CD4-positive, alpha-beta T cell (primary cell): ENCODE measurements around the gene COL3A1. TPM values are rescaled to one million over a fixed set of nuclear protein-coding genes. Genes with fewer than 3 reads are reported as not detected.

ENCODE experiments used
- ATAC-seq: fragments of 200-7000 bp; cut with Tn5 transposase; one replicate; pipeline ENCODE4 v1.10.0; 2022; ENCODE audit warnings: mild to moderate bottlenecking; ENCODE audit not compliant: poor library complexity
- CTCF ChIA-PET: fragments of 350-600 bp; sonication (Branson Sonifier 250); formaldehyde crosslinking; loops from one replicate; lab custom pipeline; 2021; ENCODE audit warnings: antibody characterized with exemption, inconsistent platforms; lab: Charles Lee
- POLR2A ChIA-PET: fragments of 350-600 bp; sonication (Branson Sonifier 250); formaldehyde crosslinking; loops from one replicate; lab custom pipeline; 2021; ENCODE audit warnings: antibody characterized with exemption, inconsistent platforms; lab: Charles Lee
- DNase-seq, 14 experiments: peaks; one replicate each; pipeline ENCODE4 v3.0.0-alpha.2; 2013 to 2020; ENCODE audit warnings: mixed read lengths in 2 of 14
- H3K27ac ChIP-seq, 2 donors: one replicate each; pipeline versions ENCODE4 v1.5.1 to v1.7.0; 2013; ENCODE audit warnings: low read length in 2 of 2, low read depth in 1 of 2, mild to moderate bottlenecking in 1 of 2
- H3K27me3 ChIP-seq, 2 experiments: 1 replicate in 1 of 2; 2 replicates in 1 of 2; pipeline versions ENCODE4 v1.6.1 to v1.7.0; 2013; ENCODE audit warnings: low read length in 2 of 2, control low read depth in 1 of 2, mild to moderate bottlenecking in 1 of 2, moderate library complexity in 1 of 2; ENCODE audit not compliant: insufficient read depth in 2 of 2, control insufficient read depth in 1 of 2
- H3K36me3 ChIP-seq: one replicate; pipeline ENCODE4 v1.6.1; 2013; ENCODE audit warnings: low read length, control low read depth; ENCODE audit not compliant: insufficient read depth
- H3K4me1 ChIP-seq: one replicate; pipeline ENCODE4 v1.6.1; 2013; ENCODE audit warnings: low read length, control low read depth; ENCODE audit not compliant: insufficient read depth
- H3K4me3 ChIP-seq: one replicate; pipeline ENCODE4 v1.5.1; 2013; ENCODE audit warnings: mild to moderate bottlenecking, low read length, moderate library complexity
- H3K9me3 ChIP-seq, 2 experiments: 1 replicate in 1 of 2; 2 replicates in 1 of 2; pipeline versions ENCODE4 v1.6.1 to v1.7.0; 2013; ENCODE audit warnings: low read length in 2 of 2, mild to moderate bottlenecking in 2 of 2, control low read depth in 1 of 2, moderate library complexity in 1 of 2; ENCODE audit not compliant: control insufficient read depth in 1 of 2, insufficient read depth in 1 of 2
- H3K27ac Mint-ChIP-seq: one replicate; pipeline ENCODE4 v1.8.0; 2020; ENCODE audit warnings: mixed read lengths
- H3K27me3 Mint-ChIP-seq: one replicate; pipeline ENCODE4 v1.8.0; 2021; ENCODE audit warnings: mixed read lengths
- H3K36me3 Mint-ChIP-seq: one replicate; pipeline ENCODE4 v1.8.0; 2021; ENCODE audit warnings: low read depth, mixed read lengths
- H3K4me1 Mint-ChIP-seq: one replicate; pipeline ENCODE4 v1.8.0; 2021; ENCODE audit warnings: low read depth, mixed read lengths
- H3K4me3 Mint-ChIP-seq: one replicate; pipeline ENCODE4 v1.8.0; 2020; ENCODE audit warnings: mild to moderate bottlenecking, mixed read lengths
- H3K9me3 Mint-ChIP-seq: one replicate; pipeline ENCODE4 v1.8.0; 2020; ENCODE audit warnings: mixed read lengths
- CTCF ChIP-seq: fragments of 200-600 bp; IDR thresholded peaks from one replicate; pipeline ENCODE4 v1.8.0; 2022; ENCODE audit warnings: antibody characterized with exemption, mild to moderate bottlenecking
- intact Hi-C, 2 experiments: fragments of 100-400 bp; cut with DNase I in 1 of 2; cut with micrococcal nuclease in 1 of 2; formaldehyde crosslinking; loops; one replicate each; pipeline versions ENCODE4 v1.15.1 to v1.9.0; 2023 to 2025; cut with DNase I, micrococcal nuclease
- total RNA-seq, 174 experiments: library from RNA in 2 of 174; stranded (reverse) in 2 of 174; gene quantifications; one replicate each; pipeline ENCODE4 v1.2.3 and lab custom pipeline; 2021 to 2026

The COL3A1 gene
- total RNA-seq, 2 experiments from 2014 or later, result not detected

DNA sequence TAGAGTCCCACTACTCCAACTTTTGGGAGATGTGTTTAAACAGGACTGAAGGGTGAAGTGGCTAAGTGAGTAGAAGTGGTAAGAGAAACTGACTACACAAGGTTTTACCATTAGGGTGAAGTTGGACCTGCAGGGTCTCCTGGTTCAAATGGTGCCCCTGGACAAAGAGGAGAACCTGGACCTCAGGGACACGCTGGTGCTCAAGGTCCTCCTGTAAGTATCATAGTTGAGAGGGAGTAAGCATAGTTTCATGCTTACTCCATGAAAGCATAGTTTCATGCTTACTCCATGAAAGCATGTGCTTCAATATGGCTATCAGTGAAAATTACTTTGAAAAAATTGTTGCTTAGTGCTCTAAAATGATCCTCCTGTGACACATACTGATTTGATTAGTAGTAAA is 19.1 kb downstream of the COL3A1 start:
- POLR2A ChIA-PET, result no interaction called here
- ATAC-seq (no peak), DNase-seq (no peak)
- no peaks in the 10 kb centered on the region for H3K4me1 Mint-ChIP-seq
- H3K27me3 ChIP-seq, result no peaks in the 10 kb centered on the region
- no peak for TF ChIP-seq CTCF
- no peaks in the 10 kb centered on the region for H3K4me1 ChIP-seq
- no peak overlapping the region for H3K4me3 ChIP-seq
- intact Hi-C loops, result no loop called here
- no peak overlapping the region for H3K4me3 Mint-ChIP-seq
- no peak overlapping the region for H3K27ac ChIP-seq
- H3K36me3 ChIP-seq, result no peaks in the 10 kb centered on the region
- H3K9me3 ChIP-seq, result no peaks in the 10 kb centered on the region
- H3K27me3 Mint-ChIP-seq, result no peaks in the 10 kb centered on the region
- no peak overlapping the region for H3K27ac Mint-ChIP-seq
- CTCF ChIA-PET, result no interaction called here
- no peaks in the 10 kb centered on the region for H3K9me3 Mint-ChIP-seq
- no peaks in the 10 kb centered on the region for H3K36me3 Mint-ChIP-seq

- Mint-ChIP-seq H3K4me3 (no peak overlapping the region), H3K36me3 (no peaks in the 10 kb centered on the region), H3K4me1 (no peaks in the 10 kb centered on the region), H3K27me3 (no peaks in the 10 kb centered on the region), H3K27ac (no peak overlapping the region), H3K9me3 (no peaks in the 10 kb centered on the region)
- Histone ChIP-seq H3K27me3 (no peaks in the 10 kb centered on the region), H3K4me1 (no peaks in the 10 kb centered on the region), H3K36me3 (no peaks in the 10 kb centered on the region), H3K9me3 (no peaks in the 10 kb centered on the region), H3K4me3 (no peak overlapping the region), H3K27ac (no peak overlapping the region)
- CTCF ChIA-PET, result no interaction called here
- DNase-seq (no peak), ATAC-seq (no peak)
- intact Hi-C loops, result no loop called here
- POLR2A ChIA-PET, result no interaction called here
- TF ChIP-seq CTCF, result no peak
Observed at GRCh38 chr2:188997263-188997662, 23.1 kb downstream of the COL3A1 start.

DNA sequence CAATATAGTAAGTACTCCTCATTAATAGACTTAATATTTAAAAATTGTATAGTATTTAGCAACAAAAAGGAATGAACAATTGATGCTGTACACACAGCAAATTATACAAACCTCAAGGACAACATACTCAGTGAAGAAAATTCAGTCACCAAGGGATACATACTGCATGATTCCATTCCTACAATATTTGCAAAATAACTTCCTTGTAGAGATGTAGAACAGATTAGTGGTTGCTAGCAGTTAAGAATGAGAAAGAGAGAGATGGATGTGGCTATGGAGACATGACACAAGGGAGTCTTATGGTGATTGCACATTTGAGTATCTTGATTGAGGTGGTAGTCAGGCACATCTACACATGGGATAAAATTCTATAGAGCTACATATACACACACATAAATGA is 26.0 kb downstream of the COL3A1 start:
- DNase-seq (no peak), ATAC-seq (no peak)
- Mint-ChIP-seq H3K4me1 (no peaks in the 10 kb centered on the region), H3K9me3 (no peaks in the 10 kb centered on the region), H3K27ac (no peak overlapping the region), H3K4me3 (no peak overlapping the region), H3K36me3 (no peaks in the 10 kb centered on the region), H3K27me3 (no peaks in the 10 kb centered on the region)
- no peaks in the 10 kb centered on the region for H3K9me3 ChIP-seq
- intact Hi-C loops, result no loop called here
- H3K27ac ChIP-seq, result no peak overlapping the region
- POLR2A ChIA-PET, result no interaction called here
- H3K36me3 ChIP-seq, result no peaks in the 10 kb centered on the region
- H3K4me3 ChIP-seq, result no peak overlapping the region
- no peaks in the 10 kb centered on the region for H3K4me1 ChIP-seq
- no peaks in the 10 kb centered on the region for H3K27me3 ChIP-seq
- CTCF ChIA-PET, result no interaction called here
- no peak for TF ChIP-seq CTCF
